ENCODE measurements around the gene FBXW12.

DNA sequence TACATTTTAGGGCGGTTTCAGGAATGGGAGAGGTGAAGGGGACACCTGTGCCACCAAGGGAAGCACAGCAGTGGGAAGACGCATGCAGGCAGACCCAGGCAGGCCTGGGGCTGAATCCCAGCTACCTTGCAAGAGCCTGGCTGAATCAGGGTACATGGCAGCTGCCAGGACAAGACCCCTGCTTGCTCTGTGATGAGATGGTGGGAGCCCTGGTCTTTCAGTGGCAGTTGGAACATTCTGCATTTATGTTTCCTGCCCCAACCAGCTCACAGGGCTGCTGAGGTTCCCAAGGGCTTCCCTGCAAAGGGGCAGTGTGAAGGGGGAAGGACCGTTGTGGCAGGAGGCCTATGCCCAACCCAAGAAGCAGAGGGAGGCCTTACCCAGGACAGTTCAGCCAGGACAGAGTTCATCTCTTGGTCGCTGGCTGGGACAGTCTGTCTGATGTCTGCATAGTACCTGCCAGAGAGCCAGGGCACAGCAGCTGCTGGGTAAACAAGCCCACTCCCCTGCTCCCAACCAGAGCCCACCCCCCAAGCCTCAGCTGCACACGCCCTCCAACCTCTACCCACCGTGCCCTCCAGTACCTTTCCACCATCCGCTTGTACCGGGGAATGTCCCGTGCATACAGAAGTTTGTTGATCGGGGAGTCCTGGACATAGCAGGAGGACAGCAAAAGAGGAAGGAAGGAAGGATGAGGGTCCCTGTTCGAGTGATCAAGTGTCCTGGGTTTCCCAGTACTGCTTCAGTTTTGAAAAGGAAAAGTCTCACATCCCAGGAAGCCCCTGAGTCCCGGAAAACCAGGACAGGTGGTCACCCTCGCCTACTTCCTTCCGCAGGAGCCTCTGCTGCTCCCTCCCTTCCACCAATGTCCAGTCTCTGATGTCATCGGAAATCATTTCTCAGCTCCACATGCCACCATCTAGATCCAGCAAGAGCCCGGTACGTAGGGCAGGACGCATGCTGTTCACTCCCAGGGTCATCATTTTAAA, 34.7 kb downstream of the FBXW12 start:
- TF ChIP-seq CREB1 (IDR thresholded peaks at IDR 0.05) = no peak
- TF ChIP-seq TEAD4 (IDR thresholded peaks at IDR 0.05; ENCODE audit: low read depth, low read length) = no peak

All from H1 (cell line).